ENCODE data around the gene CELF4. TPM values are rescaled to one million over a fixed set of nuclear protein-coding genes. Genes with fewer than 3 reads are reported as not detected.
A peak's percentile ranks its signal among the peaks of the same experiment; 100 is the strongest.

Gene CELF4
- polyA plus RNA-seq, 1 experiment: not detected

DNA sequence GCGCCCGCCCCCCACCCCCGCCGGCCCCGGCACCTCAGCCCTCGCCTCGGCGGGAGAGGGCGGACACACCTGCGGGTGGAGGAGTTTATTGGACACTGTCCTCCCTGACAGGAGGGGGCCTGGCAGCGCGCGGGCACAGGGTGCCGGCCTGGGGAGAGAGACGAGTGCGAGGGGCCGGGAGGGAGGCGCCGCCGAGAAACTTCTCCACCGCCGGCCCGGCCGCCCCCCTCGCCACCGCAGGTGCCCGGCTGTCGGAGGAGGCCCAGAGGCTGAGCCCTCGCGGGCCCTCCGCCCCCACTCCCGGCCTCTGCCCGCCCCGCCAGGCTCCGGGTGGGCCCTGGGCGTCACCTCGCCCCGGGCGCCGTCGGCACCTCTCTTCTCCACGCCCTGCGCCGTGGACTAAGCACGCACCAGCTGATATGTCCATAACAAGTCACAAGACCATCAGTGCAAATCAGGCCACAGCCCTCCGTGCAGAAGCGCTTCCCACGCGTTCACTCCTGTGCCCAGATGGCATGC, 311.3 kb downstream of the CELF4 start:
- H3K27ac ChIP-seq (ENCODE audit: low read depth, low read length): no peak overlapping the region
- POLR2A ChIA-PET: no interaction called here
- no peak for DNase-seq (ENCODE audit: low read depth, low spot score)
- peak overlapping the region; percentile 13; the same call in 1 of the 2 replicates for H3K4me3 ChIP-seq (ENCODE audit: low read depth, low read length)
- peaks cover 39% of the 10 kb centered on the region for H3K27me3 ChIP-seq (ENCODE audit: control insufficient read depth, insufficient read depth, low read length)
- CTCF ChIA-PET: interaction anchor here (1.1 kb wide), 1 partner anchor 223 kb away, joined by 3 read pairs; no protein-coding TSS in a partner anchor
- no peak for TF ChIP-seq CTCF (IDR thresholded peaks at IDR 0.05; ENCODE audit: low read depth, low read length)
- no peaks in the 10 kb centered on the region; the same call in 1 of the 2 replicates for H3K9me3 ChIP-seq (ENCODE audit: control insufficient read depth, insufficient read depth, low read length)

- POLR2A ChIA-PET: no interaction called here
- CTCF ChIA-PET: no interaction called here
- DNase-seq (ENCODE audit: low read depth, low spot score): no peak
- H3K4me3 ChIP-seq (ENCODE audit: low read depth, low read length): peak overlapping the region; percentile 17; the same call in 1 of the 2 replicates
- no peaks in the 10 kb centered on the region; the same call in 1 of the 2 replicates for H3K9me3 ChIP-seq (ENCODE audit: control insufficient read depth, insufficient read depth, low read length)
- H3K27me3 ChIP-seq (ENCODE audit: control insufficient read depth, insufficient read depth, low read length): peaks cover 39% of the 10 kb centered on the region
- TF ChIP-seq CTCF (IDR thresholded peaks at IDR 0.05; ENCODE audit: low read depth, low read length): no peak
- no peak overlapping the region for H3K27ac ChIP-seq (ENCODE audit: low read depth, low read length)
These were observed 312.0 kb downstream of the CELF4 start for GRCh38 chr18:37253394-37254235.

- Histone ChIP-seq H3K27me3 (ENCODE audit: control insufficient read depth, insufficient read depth, low read length) (peaks cover 39% of the 10 kb centered on the region), H3K27ac (ENCODE audit: low read depth, low read length) (no peak overlapping the region), H3K4me3 (ENCODE audit: low read depth, low read length) (no peak overlapping the region), H3K9me3 (ENCODE audit: control insufficient read depth, insufficient read depth, low read length) (no peaks in the 10 kb centered on the region; the same call in 1 of the 2 replicates)
- DNase-seq (ENCODE audit: low read depth, low spot score): no peak
- CTCF ChIA-PET: no interaction called here
- no peak for TF ChIP-seq CTCF (IDR thresholded peaks at IDR 0.05; ENCODE audit: low read depth, low read length)
- POLR2A ChIA-PET: no interaction called here
These were observed 312.7 kb downstream of the CELF4 start for GRCh38 chr18:37252854-37253393.

- Histone ChIP-seq H3K27ac (ENCODE audit: low read depth, low read length) (no peak overlapping the region), H3K27me3 (ENCODE audit: control insufficient read depth, insufficient read depth, low read length) (peaks cover 39% of the 10 kb centered on the region), H3K4me3 (ENCODE audit: low read depth, low read length) (no peak overlapping the region), H3K9me3 (ENCODE audit: control insufficient read depth, insufficient read depth, low read length) (no peaks in the 10 kb centered on the region; the same call in 1 of the 2 replicates)
- DNase-seq (ENCODE audit: low read depth, low spot score): no peak
- ChIA-PET CTCF (no interaction called here), POLR2A (no interaction called here)
- TF ChIP-seq CTCF (IDR thresholded peaks at IDR 0.05; ENCODE audit: low read depth, low read length): no peak
These were observed 313.3 kb downstream of the CELF4 start for GRCh38 chr18:37252342-37252741.

DNA sequence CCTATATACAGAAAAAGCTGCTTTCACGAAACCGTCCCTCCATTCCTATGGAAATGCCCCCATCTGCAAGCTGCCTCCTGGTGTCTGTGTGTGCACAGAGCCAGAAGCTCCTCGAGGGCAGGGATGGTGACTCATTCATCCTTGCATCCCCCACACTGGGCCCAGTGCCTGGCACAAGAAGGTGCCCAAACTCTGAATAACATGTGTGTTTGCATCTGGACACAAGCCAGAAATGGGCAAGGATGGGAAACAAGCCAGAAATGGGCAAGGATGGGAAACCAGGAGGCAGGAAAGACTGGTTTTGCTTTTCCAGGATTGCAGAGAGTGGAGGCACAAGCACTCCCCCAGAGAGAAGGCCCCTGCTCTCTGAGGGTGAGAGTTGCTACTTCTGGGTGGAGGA, 313.9 kb downstream of the CELF4 start:
- Histone ChIP-seq H3K9me3 (ENCODE audit: control insufficient read depth, insufficient read depth, low read length) (no peaks in the 10 kb centered on the region; the same call in 1 of the 2 replicates), H3K27ac (ENCODE audit: low read depth, low read length) (no peak overlapping the region), H3K27me3 (ENCODE audit: control insufficient read depth, insufficient read depth, low read length) (peaks cover 36% of the 10 kb centered on the region), H3K4me3 (ENCODE audit: low read depth, low read length) (no peak overlapping the region)
- no peak for TF ChIP-seq CTCF (IDR thresholded peaks at IDR 0.05; ENCODE audit: low read depth, low read length)
- no peak for DNase-seq (ENCODE audit: low read depth, low spot score)
- ChIA-PET CTCF (no interaction called here), POLR2A (no interaction called here)

All from AG04450 (cell line).